Calu3 (cell line): ENCODE measurements around the gene H2AZ2. TPM values are rescaled to one million over a fixed set of nuclear protein-coding genes. Genes with fewer than 3 reads are reported as not detected.

Source experiments
- BruUV-seq: library from RNA; stranded (reverse); fragments of 400-500 nt; replicated peaks from 2 replicates; lab custom pipeline; 2021; lab: Mats Ljungman, UMichigan
- CTCF ChIA-PET: fragments of 300-600 bp; sonication (Branson Sonifier 250); formaldehyde crosslinking; loops from one replicate; lab custom pipeline; 2022; ENCODE audit warnings: antibody characterized with exemption; lab: Charles Lee
- DNase-seq: peaks from one replicate; pipeline ENCODE4 v3.0.0; 2022
- H3K27ac Mint-ChIP-seq: one replicate; pipeline ENCODE4 v1.8.0; 2022; ENCODE audit warnings: mixed read lengths; ENCODE audit not compliant: unreplicated experiment
- H3K27me3 Mint-ChIP-seq: one replicate; pipeline ENCODE4 v1.8.0; 2022; ENCODE audit warnings: mixed read lengths; ENCODE audit not compliant: unreplicated experiment
- H3K36me3 Mint-ChIP-seq: one replicate; pipeline ENCODE4 v1.8.0; 2022; ENCODE audit warnings: mild to moderate bottlenecking, moderate library complexity, mixed read lengths; ENCODE audit not compliant: insufficient read depth, unreplicated experiment
- H3K4me1 Mint-ChIP-seq: one replicate; pipeline ENCODE4 v1.8.0; 2022; ENCODE audit warnings: mild to moderate bottlenecking, low read depth, mixed read lengths; ENCODE audit not compliant: unreplicated experiment
- H3K4me3 Mint-ChIP-seq: one replicate; pipeline ENCODE4 v1.8.0; 2022; ENCODE audit warnings: mild to moderate bottlenecking, low read depth, moderate library complexity, mixed read lengths; ENCODE audit not compliant: unreplicated experiment
- H3K9me3 Mint-ChIP-seq: one replicate; pipeline ENCODE4 v1.8.0; 2022; ENCODE audit warnings: low read depth, mixed read lengths; ENCODE audit not compliant: unreplicated experiment
- CTCF ChIP-seq: fragments of 200-600 bp; IDR thresholded peaks from one replicate; pipeline ENCODE4 v1.8.0; 2022; ENCODE audit warnings: antibody characterized with exemption; ENCODE audit not compliant: unreplicated experiment
- intact Hi-C: fragments of 100-400 bp; cut with micrococcal nuclease; formaldehyde crosslinking; loops from one replicate; pipeline ENCODE4 v1.10.0; 2022; ENCODE audit not compliant: unreplicated experiment
- total RNA-seq: library from RNA; stranded (reverse); gene quantifications from 2 replicates; pipeline ENCODE4 v1.2.3, GENCODE V29; 2022

The H2AZ2 gene
- total RNA-seq, 1 experiment from 2014 or later = 371 TPM

GRCh38 chr7:44887293-44887692 lies 39.4 kb upstream of the H2AZ2 start:
- intact Hi-C loops = no loop called here
- no peak for DNase-seq
- no peaks in the 10 kb centered on the region for H3K9me3 Mint-ChIP-seq
- no peak overlapping the region for H3K4me3 Mint-ChIP-seq
- peaks cover 26% of the 10 kb centered on the region for H3K4me1 Mint-ChIP-seq
- H3K27me3 Mint-ChIP-seq = no peaks in the 10 kb centered on the region
- peaks cover 39% of the 10 kb centered on the region for H3K36me3 Mint-ChIP-seq
- BruUV-seq = no TSS peak
- no peak overlapping the region for H3K27ac Mint-ChIP-seq
- TF ChIP-seq CTCF = no peak
- CTCF ChIA-PET = no interaction called here

- Mint-ChIP-seq H3K4me3 (peak within 1 kb of the TSS; percentile 89), H3K27me3 (no peaks in the 10 kb centered on the region), H3K27ac (peak within 1 kb of the TSS; percentile 98), H3K4me1 (peaks cover 39% of the 10 kb centered on the region), H3K9me3 (no peaks in the 10 kb centered on the region), H3K36me3 (peaks cover 55% of the 10 kb centered on the region)
- peak; percentile 99 for DNase-seq
- intact Hi-C loops = no loop called here
- TSS peak; percentile 90 for BruUV-seq
- no peak for TF ChIP-seq CTCF
- CTCF ChIA-PET = interaction anchor here (0.5 to 1.6 kb wide), 6 partner anchors 8 to 412 kb away, joined by 4 to 9 read pairs (median 4); partner anchors contain the start of gene CCM2
Observed at GRCh38 chr7:44885394-44886317, 37.8 kb upstream of the H2AZ2 start, which contains the start of gene PURB. Gene PURB (minus strand): TSS chr7:44885530. CDS start chr7:44885348, 182 bp downstream.

GRCh38 chr7:44884621-44885393 lies 36.9 kb upstream of the H2AZ2 start:
- Mint-ChIP-seq H3K4me3 (peak overlapping the region; percentile 89), H3K9me3 (no peaks in the 10 kb centered on the region), H3K27ac (peak overlapping the region; percentile 98), H3K4me1 (peaks cover 48% of the 10 kb centered on the region), H3K27me3 (no peaks in the 10 kb centered on the region), H3K36me3 (peaks cover 64% of the 10 kb centered on the region)
- BruUV-seq = no TSS peak
- intact Hi-C loops = no loop called here
- DNase-seq = peak; percentile 66
- no peak for TF ChIP-seq CTCF
- CTCF ChIA-PET = interaction anchor here (0.5 to 1.6 kb wide), 7 partner anchors 19 to 412 kb away, joined by 3 to 9 read pairs (median 4); partner anchors contain the start of gene H2AZ2

GRCh38 chr7:44883961-44884620 lies 36.2 kb upstream of the H2AZ2 start:
- Mint-ChIP-seq H3K27ac (peak overlapping the region; percentile 98), H3K27me3 (no peaks in the 10 kb centered on the region), H3K36me3 (peaks cover 68% of the 10 kb centered on the region), H3K4me1 (peaks cover 51% of the 10 kb centered on the region), H3K4me3 (peak overlapping the region; percentile 89), H3K9me3 (no peaks in the 10 kb centered on the region)
- no peak for DNase-seq
- CTCF ChIA-PET = interaction anchor here (0.8 to 1.5 kb wide), 4 partner anchors 22 to 115 kb away, joined by 3 to 5 read pairs (median 3); partner anchors contain the start of gene H2AZ2
- TF ChIP-seq CTCF = no peak
- BruUV-seq = no TSS peak
- intact Hi-C loops = no loop called here
